Urinary bladder (tissue), 4 donors: ENCODE results near the gene MYMK. TPM values are rescaled to one million over a fixed set of nuclear protein-coding genes. Genes with fewer than 3 reads are reported as not detected.
"Not testable (repeated sequence)": the region's sequence is repeated elsewhere in the genome, so short reads cannot be mapped to it uniquely, and the experiment has no call there.

ENCODE experiments used
- DNase-seq: peaks from one replicate; pipeline ENCODE4 v3.0.0-alpha.2; 2015; ENCODE audit errors: extremely low spot score
- H3K27ac ChIP-seq: one replicate; pipeline ENCODE4 v1.5.1; 2013; ENCODE audit warnings: low read depth, mild to moderate bottlenecking, moderate library complexity
- H3K36me3 ChIP-seq: one replicate; pipeline ENCODE4 v1.6.1; 2013; ENCODE audit warnings: mild to moderate bottlenecking, moderate library complexity; ENCODE audit not compliant: insufficient read depth
- H3K4me1 ChIP-seq: one replicate; pipeline ENCODE4 v1.6.1; 2013; ENCODE audit warnings: mild to moderate bottlenecking, moderate library complexity; ENCODE audit not compliant: insufficient read depth
- H3K4me3 ChIP-seq: one replicate; pipeline ENCODE4 v1.5.1; 2013; ENCODE audit warnings: low read depth, low read length
- WGBS: extraction: QIAGEN DNeasy Blood & Tissue Kit; methylation state at CpG from one replicate; pipeline ENCODE4 v1.1.7; 2013; 5-methylcytosine and 5-hydroxymethylcytosine counted together
- polyA plus RNA-seq: library from polyadenylated mRNA; stranded (reverse); fragments of 200-250 nt; gene quantifications from one replicate; pipeline ENCODE4 v1.2.3, GENCODE V29; 2013
- total RNA-seq: library from RNA; depleted of rRNA; stranded (reverse); fragments of >200 nt; gene quantifications from one replicate; pipeline ENCODE4 v1.2.3, GENCODE V29; 2014
- donor health status: healthy with polysubstance abuse.
- donor health status: healthy.

Gene MYMK
- total and polyA plus RNA-seq, 2 donors = 1.2 TPM; not detected in 1

DNA sequence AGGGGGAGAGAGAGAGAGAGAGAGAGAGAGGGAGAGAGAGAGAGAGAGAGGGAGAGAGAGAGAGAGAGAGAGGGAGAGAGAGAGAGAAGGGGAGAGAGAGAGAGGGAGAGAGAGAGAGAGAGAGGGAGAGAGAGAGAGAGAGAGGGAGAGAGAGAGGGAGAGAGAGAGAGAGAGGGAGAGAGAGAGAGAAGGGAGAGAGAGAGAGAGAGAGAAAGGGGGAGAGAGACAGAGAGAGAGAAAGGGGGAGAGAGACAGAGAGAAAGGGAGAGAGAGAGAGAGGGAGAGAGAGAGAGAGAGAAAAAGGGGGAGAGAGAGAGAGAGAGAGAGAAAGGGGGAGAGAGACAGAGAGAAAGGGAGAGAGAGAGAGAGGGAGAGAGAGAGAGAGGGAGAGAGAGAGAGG, 39.1 kb upstream of the MYMK start:
- not testable (repeated sequence) for DNase-seq, H3K4me1 ChIP-seq, H3K4me3 ChIP-seq, H3K27ac ChIP-seq, H3K36me3 ChIP-seq

GRCh38 chr9:133563291-133563796, 38.6 kb upstream of the MYMK start:
- Histone ChIP-seq H3K27ac (peak overlapping the region; percentile 49), H3K36me3 (no peaks in the 10 kb centered on the region), H3K4me1 (no peaks in the 10 kb centered on the region), H3K4me3 (no peak overlapping the region)
- WGBS = 11% methylated on average over 14 of the region's 14 CpGs
- no peak for DNase-seq

GRCh38 chr9:133562611-133563290, 38.0 kb upstream of the MYMK start:
- Histone ChIP-seq H3K36me3 (no peaks in the 10 kb centered on the region), H3K4me3 (no peak overlapping the region), H3K4me1 (no peaks in the 10 kb centered on the region), H3K27ac (peak overlapping the region; percentile 49)
- DNase-seq = no peak
- 93% methylated on average over 45 of the region's 54 CpGs for WGBS

DNA sequence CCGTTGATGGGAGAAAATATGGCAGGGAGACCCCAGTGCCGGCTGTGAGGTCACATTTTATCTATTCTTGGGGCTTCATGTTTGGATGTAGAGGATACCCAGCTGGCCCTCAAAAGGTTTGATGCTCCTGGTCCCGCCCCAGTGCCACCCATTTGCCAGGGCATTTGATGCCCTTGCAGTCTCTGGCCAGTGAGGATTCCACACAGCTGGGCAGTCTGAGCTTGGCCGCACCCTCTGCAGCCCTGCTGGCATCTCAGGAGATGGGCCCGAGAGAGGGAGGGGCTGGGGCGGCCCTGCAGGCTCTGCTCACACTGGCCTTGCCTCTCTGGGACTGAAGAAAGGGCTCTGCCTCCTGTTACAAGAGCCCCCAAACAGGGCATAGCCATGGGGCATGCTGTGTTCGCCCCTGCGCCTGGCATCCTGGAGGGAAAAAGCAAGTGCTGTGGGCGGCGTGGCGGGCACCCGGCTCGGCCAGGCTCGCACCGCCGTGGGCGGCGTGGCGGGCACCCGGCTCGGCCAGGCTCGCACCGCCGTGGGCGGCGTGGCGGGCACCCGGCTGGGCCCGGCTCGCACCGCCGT, 37.3 kb upstream of the MYMK start:
- H3K36me3 ChIP-seq = no peaks in the 10 kb centered on the region
- WGBS = 86% methylated on average over 31 of the region's 32 CpGs
- no peaks in the 10 kb centered on the region for H3K4me1 ChIP-seq
- H3K27ac ChIP-seq = no peak overlapping the region
- DNase-seq = no peak
- no peak overlapping the region for H3K4me3 ChIP-seq

DNA sequence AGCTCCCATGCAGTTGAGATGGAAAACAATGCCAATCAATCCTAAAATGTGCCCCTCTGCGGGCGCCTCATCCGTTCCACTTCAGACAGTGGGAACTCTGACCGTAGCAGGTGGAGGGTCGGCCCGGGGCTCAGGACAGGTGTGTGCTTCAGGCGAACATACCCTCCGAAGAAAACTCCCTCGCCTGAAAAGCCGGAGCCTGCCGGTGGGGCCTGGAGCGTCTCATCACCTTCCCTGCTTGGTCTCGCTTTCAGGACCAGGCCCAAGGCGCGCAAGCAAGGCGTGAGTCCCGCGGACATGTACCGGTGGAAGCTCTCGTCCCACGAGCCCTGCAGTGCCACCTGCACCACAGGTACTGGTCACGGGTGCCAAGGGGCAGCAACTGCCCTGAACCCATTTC, 36.2 kb upstream of the MYMK start:
- Histone ChIP-seq H3K27ac (no peak overlapping the region), H3K4me3 (no peak overlapping the region), H3K4me1 (no peaks in the 10 kb centered on the region), H3K36me3 (no peaks in the 10 kb centered on the region)
- no peak for DNase-seq
- 96% methylated on average over 22 of the region's 22 CpGs for WGBS

GRCh38 chr9:133560311-133560710, 35.6 kb upstream of the MYMK start:
- no peak for DNase-seq
- Histone ChIP-seq H3K36me3 (no peaks in the 10 kb centered on the region), H3K4me3 (no peak overlapping the region), H3K27ac (no peak overlapping the region), H3K4me1 (no peaks in the 10 kb centered on the region)
- 64% methylated on average over 15 of the region's 15 CpGs for WGBS

DNA sequence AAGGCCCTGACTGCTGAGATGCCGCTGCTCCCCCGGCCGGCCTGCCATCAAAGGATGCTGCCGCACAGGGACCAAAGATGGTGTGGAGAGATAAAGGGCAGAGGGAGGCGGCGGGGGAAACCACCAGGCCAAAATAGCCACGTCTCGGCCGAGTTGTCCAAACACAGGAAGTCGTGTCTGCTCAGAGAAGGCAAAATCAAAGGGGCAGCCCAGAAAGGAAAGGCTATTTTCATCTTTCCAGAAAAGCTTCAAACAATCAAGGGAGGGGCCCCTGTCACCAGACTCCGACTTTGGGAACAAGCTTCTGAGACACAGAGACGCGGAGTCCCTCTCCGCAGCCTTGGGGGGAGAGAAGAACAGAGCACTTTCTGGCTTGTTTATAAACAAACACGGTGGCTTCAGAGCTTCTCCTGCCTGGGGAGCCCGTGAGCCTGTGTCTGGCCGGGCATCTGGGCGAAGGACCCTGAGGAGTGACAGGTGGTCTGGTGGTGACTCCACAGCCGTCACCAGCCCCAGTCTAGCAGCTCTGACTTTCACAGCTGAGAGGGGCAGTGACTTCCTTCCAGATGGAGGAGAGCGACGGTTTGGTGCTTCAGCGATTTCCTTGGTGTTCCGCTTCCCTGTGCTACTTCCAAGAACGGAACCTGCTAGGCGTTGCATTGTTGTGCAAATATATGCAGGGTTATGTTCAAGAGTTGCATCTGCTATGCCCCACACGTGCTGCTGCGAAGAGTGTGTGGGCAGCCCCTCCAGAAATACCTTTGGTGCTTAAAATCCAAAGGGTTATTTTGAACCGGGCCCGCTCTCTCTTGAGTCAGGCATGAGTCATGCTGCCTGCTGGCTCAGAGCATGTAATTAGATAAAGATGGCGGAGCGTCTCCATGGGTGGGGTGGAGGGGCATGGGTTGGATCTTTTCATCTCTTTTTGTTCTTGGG, 33.7 kb upstream of the MYMK start:
- WGBS = 37% methylated on average over 31 of the region's 31 CpGs
- H3K36me3 ChIP-seq = no peaks in the 10 kb centered on the region
- no peak for DNase-seq
- H3K4me1 ChIP-seq = no peaks in the 10 kb centered on the region
- peak overlapping the region; percentile 44 for H3K27ac ChIP-seq
- no peak overlapping the region for H3K4me3 ChIP-seq

DNA sequence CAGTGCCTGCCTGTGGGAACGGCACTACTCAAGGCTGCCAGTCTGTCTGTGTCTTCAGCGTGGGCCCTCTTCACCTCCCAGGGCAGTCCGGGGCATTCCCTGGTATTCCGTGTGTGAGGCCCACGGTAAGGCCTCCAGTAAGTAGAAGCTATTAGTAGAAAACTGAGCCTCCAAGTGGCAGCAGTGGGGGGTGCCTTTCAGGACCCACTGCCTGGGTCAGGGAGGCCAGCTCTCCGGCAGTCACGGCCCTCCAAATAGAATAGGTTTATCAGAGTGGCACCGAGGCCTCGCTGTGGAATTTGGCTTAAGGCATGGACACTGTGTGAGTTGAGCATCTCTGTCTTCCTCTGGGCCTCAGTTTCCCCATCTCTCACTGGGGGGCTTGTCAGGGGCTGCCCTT, 32.8 kb upstream of the MYMK start:
- WGBS = 93% methylated on average over 9 of the region's 9 CpGs

GRCh38 chr9:133556354-133556753, 31.6 kb upstream of the MYMK start:
- WGBS = 88% methylated on average over 5 of the region's 5 CpGs

More for the DNA sequence above, 32.8 kb upstream of the MYMK start:
- peak overlapping the region; percentile 69 for H3K27ac ChIP-seq
- no peak overlapping the region for H3K4me3 ChIP-seq
- no peaks in the 10 kb centered on the region for H3K36me3 ChIP-seq
- no peaks in the 10 kb centered on the region for H3K4me1 ChIP-seq
- DNase-seq = no peak

DNA sequence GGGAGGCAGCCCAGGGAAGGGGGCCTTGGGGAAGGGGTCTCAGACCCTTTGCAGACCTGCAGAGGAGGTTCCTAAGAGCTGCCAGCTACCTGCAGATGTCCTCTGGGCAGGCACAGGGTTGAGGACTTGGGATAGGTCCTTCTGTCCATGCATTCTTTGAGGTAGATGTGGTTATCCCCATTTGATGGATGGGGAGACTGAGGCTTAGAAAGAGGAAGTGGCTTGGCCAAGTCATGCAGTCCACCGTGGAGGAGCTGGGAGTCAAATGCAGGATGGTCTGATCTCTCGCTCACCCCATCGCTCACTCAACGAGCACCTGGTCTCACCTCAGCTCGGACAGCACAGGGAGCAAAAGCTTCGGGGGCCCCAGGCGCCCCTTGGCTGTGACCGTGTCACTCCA, 30.0 kb upstream of the MYMK start:
- Histone ChIP-seq H3K27ac (no peak overlapping the region), H3K4me1 (no peaks in the 10 kb centered on the region), H3K36me3 (no peaks in the 10 kb centered on the region), H3K4me3 (no peak overlapping the region)
- DNase-seq = no peak
- WGBS = 97% methylated on average over 8 of the region's 8 CpGs

More at GRCh38 chr9:133556354-133556753, 31.6 kb upstream of the MYMK start:
- Histone ChIP-seq H3K27ac (no peak overlapping the region), H3K4me1 (no peaks in the 10 kb centered on the region), H3K36me3 (no peaks in the 10 kb centered on the region), H3K4me3 (no peak overlapping the region)
- no peak for DNase-seq

DNA sequence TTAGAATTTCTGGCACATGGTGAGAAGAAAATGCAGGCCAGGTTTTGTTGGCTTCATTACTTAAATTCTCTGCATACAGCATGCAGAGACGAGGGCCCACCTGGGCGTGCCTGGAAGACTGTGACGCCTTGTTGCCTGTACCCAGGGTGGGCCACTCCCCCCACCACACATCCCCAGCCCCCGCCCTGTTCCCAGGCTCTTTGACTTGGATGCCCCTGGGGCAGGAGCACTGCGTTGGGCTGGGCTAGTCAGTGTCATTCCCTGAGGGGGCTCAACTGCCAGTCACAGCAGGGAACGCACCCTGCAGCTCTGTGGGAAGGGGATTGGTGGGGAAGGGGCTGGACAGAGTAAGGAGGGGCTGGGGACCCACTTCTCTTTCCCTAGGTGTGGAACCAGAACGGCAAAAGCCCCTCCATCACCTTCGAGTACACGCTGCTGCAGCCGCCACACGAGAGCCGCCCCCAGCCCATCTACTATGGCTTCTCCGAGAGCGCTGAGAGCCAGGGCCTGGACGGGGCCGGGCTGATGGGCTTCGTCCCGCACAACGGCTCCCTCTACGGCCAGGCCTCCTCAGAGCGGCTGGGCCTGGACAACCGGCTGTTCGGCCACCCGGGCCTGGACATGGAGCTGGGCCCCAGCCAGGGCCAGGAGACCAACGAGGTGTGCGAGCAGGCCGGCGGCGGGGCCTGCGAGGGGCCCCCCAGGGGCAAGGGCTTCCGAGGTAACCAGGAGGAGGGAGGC, 29.4 kb upstream of the MYMK start:
- 89% methylated on average over 31 of the region's 31 CpGs for WGBS

DNA sequence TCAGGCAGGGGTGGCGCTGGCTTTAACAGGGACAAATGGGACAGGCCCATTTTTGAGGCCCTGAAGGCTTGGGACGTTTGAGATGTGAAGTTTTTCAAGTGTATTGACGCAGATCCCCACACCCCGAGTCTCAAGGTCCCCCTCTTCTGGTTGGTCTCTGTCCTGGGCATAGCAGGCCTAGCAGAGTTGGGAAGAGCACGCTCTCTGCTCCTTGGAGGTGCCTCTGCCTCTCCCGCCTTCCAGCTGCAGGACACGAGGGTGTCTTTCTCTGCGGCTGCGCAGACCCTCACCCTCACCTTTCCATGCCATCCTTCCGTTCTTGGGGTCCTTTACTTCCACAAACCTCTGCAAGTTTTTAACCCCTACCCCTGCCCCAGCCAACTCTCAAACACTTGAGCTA, 28.4 kb upstream of the MYMK start:
- Histone ChIP-seq H3K4me3 (no peak overlapping the region), H3K4me1 (no peaks in the 10 kb centered on the region), H3K27ac (no peak overlapping the region), H3K36me3 (no peaks in the 10 kb centered on the region)
- WGBS = 89% methylated on average over 10 of the region's 10 CpGs
- no peak for DNase-seq

More for the DNA sequence above, 29.4 kb upstream of the MYMK start:
- H3K4me3 ChIP-seq = no peak overlapping the region
- no peaks in the 10 kb centered on the region for H3K36me3 ChIP-seq
- H3K27ac ChIP-seq = no peak overlapping the region
- H3K4me1 ChIP-seq = no peaks in the 10 kb centered on the region
- no peak for DNase-seq

- 89% methylated on average over 8 of the region's 8 CpGs for WGBS
- no peak for DNase-seq
- no peak overlapping the region for H3K4me3 ChIP-seq
- H3K36me3 ChIP-seq = no peaks in the 10 kb centered on the region
- no peak overlapping the region for H3K27ac ChIP-seq
- H3K4me1 ChIP-seq = no peaks in the 10 kb centered on the region
These were observed 27.5 kb upstream of the MYMK start for GRCh38 chr9:133552236-133552635.
